Suppressor macrophage (primary cell): ENCODE results near the gene OOSP3.
"Not testable (repeated sequence)": the region's sequence is repeated elsewhere in the genome, so short reads cannot be mapped to it uniquely, and the experiment has no call there.

Experiments used
- DNase-seq, 4 experiments: peaks; one replicate each; pipeline ENCODE4 v3.0.0-alpha.2; 2020 to 2022

The OOSP3 gene

GRCh38 chr11:59877325-59877724 is 1.3 kb upstream of the OOSP3 start:
- DNase-seq = no peak

- DNase-seq = no peak
Measured at GRCh38 chr11:59877784-59878183, 798 bp upstream of the OOSP3 start.

GRCh38 chr11:59879567-59879966 is 985 bp downstream of the OOSP3 start:
- no peak for DNase-seq

GRCh38 chr11:59883597-59883996 is 5.0 kb downstream of the OOSP3 start:
- DNase-seq = no peak

- DNase-seq = not testable (repeated sequence)
Measured at GRCh38 chr11:59887156-59887555, 8.6 kb downstream of the OOSP3 start.

- peak; percentile 68 to 90 (median 81) for DNase-seq
Measured at GRCh38 chr11:59891781-59892181, 13.2 kb downstream of the OOSP3 start.

- no peak for DNase-seq
Measured at GRCh38 chr11:59894616-59895015, 16.0 kb downstream of the OOSP3 start.

GRCh38 chr11:59898046-59898445 is 19.5 kb downstream of the OOSP3 start:
- no peak for DNase-seq

GRCh38 chr11:59898650-59899049 is 20.1 kb downstream of the OOSP3 start:
- DNase-seq = no peak

- peak in 3 of 4 experiments; percentile 19 to 43 (median 37) for DNase-seq
Measured at GRCh38 chr11:59899532-59899931, 20.9 kb downstream of the OOSP3 start.

- no peak for DNase-seq
Measured at GRCh38 chr11:59900366-59901126, 22.0 kb downstream of the OOSP3 start.

- peak; percentile 59 to 81 (median 62) for DNase-seq
Measured at GRCh38 chr11:59901306-59901705, 22.7 kb downstream of the OOSP3 start.

GRCh38 chr11:59903569-59903968 is 25.0 kb downstream of the OOSP3 start:
- not testable (repeated sequence) for DNase-seq

GRCh38 chr11:59918480-59918879 is 39.9 kb downstream of the OOSP3 start:
- peak in 1 of 4 experiments; percentile 1 for DNase-seq

GRCh38 chr11:59918987-59919589 is 40.5 kb downstream of the OOSP3 start:
- peak; percentile 70 to 79 (median 71) for DNase-seq

- DNase-seq = peak in 1 of 4 experiments; percentile 26
Measured at GRCh38 chr11:59923813-59924212, 45.2 kb downstream of the OOSP3 start.

- no peak for DNase-seq
Measured at GRCh38 chr11:59931688-59932087, 53.1 kb downstream of the OOSP3 start.

GRCh38 chr11:59938132-59938531 is 59.5 kb downstream of the OOSP3 start, which contains the start of gene OOSP1:
TSS of gene OOSP1 (plus strand) at chr11:59938432. CDS start at chr11:59938455, 23 bp downstream.
- DNase-seq = no peak

- DNase-seq = no peak
Measured at GRCh38 chr11:59938718-59939117, 60.1 kb downstream of the OOSP3 start.

GRCh38 chr11:59939482-59939881 is 60.9 kb downstream of the OOSP3 start:
- DNase-seq = no peak

- no peak for DNase-seq
Measured at GRCh38 chr11:59941091-59941490, 62.5 kb downstream of the OOSP3 start.

GRCh38 chr11:59943997-59944714 is 65.6 kb downstream of the OOSP3 start:
- no peak for DNase-seq

GRCh38 chr11:59944720-59945119 is 66.1 kb downstream of the OOSP3 start:
- no peak for DNase-seq
